ENCODE measurements around the gene KCNT1. TPM values are rescaled to one million over a fixed set of nuclear protein-coding genes. Genes with fewer than 3 reads are reported as not detected.

KCNT1 gene
- not detected in 2 replicates for total RNA-seq
- not detected in 2 replicates for polyA plus RNA-seq
- not detected in 2 replicates for polyA plus RNA-seq (2011; cell fraction: cytosol; rRNA removed)
- polyA plus RNA-seq (2011; cell fraction: nucleus; rRNA removed) = not detected in 2 replicates
- 0.12 TPM in 1 of 2 replicates, not detected in the other for polyA plus RNA-seq (2012)
- not detected in 2 replicates for polyA minus RNA-seq
- polyA minus RNA-seq (2011; cell fraction: cytosol; rRNA and poly(A)+ RNA removed) = not detected
- not detected in 2 replicates for polyA minus RNA-seq (2011; cell fraction: nucleus; rRNA and poly(A)+ RNA removed)
- Bru-seq, nascent RNA = not detected
- not detected for BruChase-seq, experiment 1, labeled RNA remaining after a 6-hour chase
- BruChase-seq, experiment 2, labeled RNA remaining after a 2-hour chase = not detected
- long read RNA-seq = 0 reads

- no peak within 1 kb of the TSS for H2AFZ ChIP-seq (ENCODE audit: low read depth, low read length)
Observed at GRCh38 chr9:135701959-135702721, at the start of gene KCNT1. Gene KCNT1 (plus strand): TSS chr9:135702185. CDS start chr9:135702259, 74 bp downstream.

More at GRCh38 chr9:135701959-135702721, at the start of gene KCNT1:
- H3K4me1 ChIP-seq (ENCODE audit: control insufficient read depth, extremely low read depth, insufficient read depth, low read length) = peaks cover 2% of the 10 kb centered on the region
- dilution Hi-C loops (cut with MboI; ENCODE audit: extremely low pct_ligation_motif_present, low sequenced_read_pairs) = no loop called here
- no peaks in the 10 kb centered on the region for H3K79me2 ChIP-seq (ENCODE audit: control insufficient read depth, insufficient read depth, low read length)
- no peak within 1 kb of the TSS for H3K4me2 ChIP-seq (ENCODE audit: insufficient read depth, low read length)
- DNase-seq (ENCODE audit: low read depth, low spot score) = peak; percentile 40
- H3K36me3 ChIP-seq (ENCODE audit: control insufficient read depth in 2 of 2, extremely low read depth in 1 of 2, insufficient read depth in 2 of 2, low read length in 2 of 2) = no peaks in the 10 kb centered on the region
- ChIA-PET CTCF (interaction anchor here (0.7 kb wide), 1 partner anchor 420 kb away, joined by 3 read pairs; no protein-coding TSS in a partner anchor), POLR2A (no interaction called here)
- no peak within 1 kb of the TSS for H3K4me3 ChIP-seq (replicated peaks in 1 of 3; ENCODE audit: insufficient read depth in 1 of 3, low read depth in 1 of 3, low read length in 3 of 3)
- no TSS peak for BruUV-seq (replicated peaks)
- FAIRE-seq = peak; percentile 12
- no peak within 1 kb of the TSS for H3K27ac ChIP-seq (ENCODE audit: insufficient read depth, low read depth, low read length)
- H4K20me1 ChIP-seq (replicated peaks; ENCODE audit: control insufficient read depth, extremely low read depth, insufficient read depth, low read length) = no peaks in the 10 kb centered on the region
- peaks cover 0 to 2% of the 10 kb centered on the region in 2 experiments for H3K27me3 ChIP-seq (ENCODE audit: control insufficient read depth in 2 of 2, insufficient read depth in 2 of 2, low read length in 2 of 2)
- H3K9me1 ChIP-seq (replicated peaks; ENCODE audit: control insufficient read depth, extremely low read depth, insufficient read depth, low read length) = no peaks in the 10 kb centered on the region
- H3K9ac ChIP-seq (replicated peaks; ENCODE audit: extremely low read depth, insufficient read depth, low read length) = no peak within 1 kb of the TSS
- no peaks in the 10 kb centered on the region for H3K9me3 ChIP-seq (replicated peaks; ENCODE audit: control insufficient read depth, insufficient read depth, low read length)
- intact Hi-C loops (cut with micrococcal nuclease) = loop anchor here (2.0 to 5.0 kb wide), 3 partner anchors 35 to 421 kb away; no protein-coding TSS in a partner anchor
- TF ChIP-seq FOS (IDR thresholded peaks at IDR 0.05; ENCODE audit: borderline replicate concordance, insufficient read depth, low read length) (no peak), CTCF (IDR thresholded peaks at IDR 0.05; ENCODE audit: extremely low read depth in 1 of 2, insufficient read depth in 1 of 2, low read depth in 1 of 2, low read length in 2 of 2) (peak; percentile 73 to 90), MYC (IDR thresholded peaks at IDR 0.05; ENCODE audit: low read depth, low read length) (no peak), EZH2 (IDR thresholded peaks at IDR 0.05; ENCODE audit: borderline replicate concordance, low read depth, low read length, severe bottlenecking) (no peak), POLR2A (IDR thresholded peaks at IDR 0.05; ENCODE audit: low read depth, low read length) (no peak)
